HG02970 (cell line): Measurements from ENCODE around the gene SLC5A11.

ENCODE experiments used
- ATAC-seq: cut with Tn5 transposase; IDR thresholded peaks from one replicate; pipeline ENCODE4 v1.9.1; 2021; ENCODE audit warnings: mild to moderate bottlenecking, moderate library complexity, moderate number of reproducible peaks; ENCODE audit not compliant: unreplicated experiment, low FRiP score

Gene SLC5A11

GRCh38 chr16:24955975-24956731 lies 110.4 kb downstream of the SLC5A11 start:
- no peak for ATAC-seq

GRCh38 chr16:24957887-24958286 lies 112.1 kb downstream of the SLC5A11 start:
- no peak for ATAC-seq
